Testis (tissue), 3 donors: Measurements from ENCODE around the gene PEX10. TPM values are rescaled to one million over a fixed set of nuclear protein-coding genes. Genes with fewer than 3 reads are reported as not detected.

Experiments
- DNase-seq: peaks from one replicate; pipeline ENCODE4 v3.0.0-alpha.2; 2019
- H3K27ac ChIP-seq, 2 donors: fragments of 200-600 bp; sonication (generic); one replicate each; pipeline ENCODE4 v1.5.1; 2019
- H3K27me3 ChIP-seq: fragments of 200-600 bp; sonication (generic); one replicate; pipeline ENCODE4 v1.5.1; 2019
- H3K36me3 ChIP-seq: fragments of 200-600 bp; sonication (generic); one replicate; pipeline ENCODE4 v1.5.1; 2017; ENCODE audit warnings: low read depth; ENCODE audit errors: missing control alignments
- H3K4me1 ChIP-seq: fragments of 200-600 bp; sonication (generic); one replicate; pipeline ENCODE4 v1.5.1; 2019
- H3K4me3 ChIP-seq, 2 donors: fragments of 200-600 bp; sonication (generic); one replicate each; pipeline ENCODE4 v1.5.1; 2017 to 2019
- H3K9me3 ChIP-seq: fragments of 200-600 bp; sonication (generic); one replicate; pipeline ENCODE4 v1.5.1; 2017
- POLR2A ChIP-seq: fragments of 450-650 bp; IDR thresholded peaks from one replicate; pipeline ENCODE4 v1.6.1; 2017; ENCODE audit warnings: antibody characterized with exemption, mild to moderate bottlenecking, moderate library complexity
- WGBS, 2 donors: methylation state at CpG; one replicate each; pipeline ENCODE4 v1.1.5; 2018; 5-methylcytosine and 5-hydroxymethylcytosine counted together
- intact Hi-C: fragments of 100-400 bp; cut with DNase I; formaldehyde crosslinking; loops from one replicate; pipeline ENCODE4 v1.15.1; 2023; ENCODE audit warnings: low total_unique reads
- polyA plus RNA-seq: library from polyadenylated mRNA; stranded (reverse); fragments of 350-450 nt; fragmentation: Illumina TruSeq; extraction: RNeasy Lipid Tissue Mini Kit (QIAGEN cat#74804); gene quantifications from one replicate; pipeline ENCODE4 v1.2.3, GENCODE V29; 2014; ENCODE audit warnings: low read depth, low replicate concordance; ENCODE audit not compliant: insufficient read depth
- total RNA-seq, 2 donors: library from RNA; depleted of rRNA; stranded (reverse); fragments of >200 nt; gene quantifications; one replicate each; pipeline ENCODE4 v1.2.3, GENCODE V29; 2016
- TF ChIP-seq, protein P1 (sequence below), 3 experiments: fragments of 450-650 bp in 2 of 3; fragments of 200-600 bp in 1 of 3; sonication (generic) in 1 of 3; IDR thresholded peaks; one replicate each; pipeline ENCODE4 v1.5.1; 2016 to 2019; ENCODE audit warnings: antibody characterized with exemption in 3 of 3, mild to moderate bottlenecking in 2 of 3, moderate library complexity in 1 of 3

The PEX10 gene
- total and polyA plus RNA-seq, 3 donors from 2014 or later = 49.5 to 52.8 (median 50.4) TPM

DNA sequence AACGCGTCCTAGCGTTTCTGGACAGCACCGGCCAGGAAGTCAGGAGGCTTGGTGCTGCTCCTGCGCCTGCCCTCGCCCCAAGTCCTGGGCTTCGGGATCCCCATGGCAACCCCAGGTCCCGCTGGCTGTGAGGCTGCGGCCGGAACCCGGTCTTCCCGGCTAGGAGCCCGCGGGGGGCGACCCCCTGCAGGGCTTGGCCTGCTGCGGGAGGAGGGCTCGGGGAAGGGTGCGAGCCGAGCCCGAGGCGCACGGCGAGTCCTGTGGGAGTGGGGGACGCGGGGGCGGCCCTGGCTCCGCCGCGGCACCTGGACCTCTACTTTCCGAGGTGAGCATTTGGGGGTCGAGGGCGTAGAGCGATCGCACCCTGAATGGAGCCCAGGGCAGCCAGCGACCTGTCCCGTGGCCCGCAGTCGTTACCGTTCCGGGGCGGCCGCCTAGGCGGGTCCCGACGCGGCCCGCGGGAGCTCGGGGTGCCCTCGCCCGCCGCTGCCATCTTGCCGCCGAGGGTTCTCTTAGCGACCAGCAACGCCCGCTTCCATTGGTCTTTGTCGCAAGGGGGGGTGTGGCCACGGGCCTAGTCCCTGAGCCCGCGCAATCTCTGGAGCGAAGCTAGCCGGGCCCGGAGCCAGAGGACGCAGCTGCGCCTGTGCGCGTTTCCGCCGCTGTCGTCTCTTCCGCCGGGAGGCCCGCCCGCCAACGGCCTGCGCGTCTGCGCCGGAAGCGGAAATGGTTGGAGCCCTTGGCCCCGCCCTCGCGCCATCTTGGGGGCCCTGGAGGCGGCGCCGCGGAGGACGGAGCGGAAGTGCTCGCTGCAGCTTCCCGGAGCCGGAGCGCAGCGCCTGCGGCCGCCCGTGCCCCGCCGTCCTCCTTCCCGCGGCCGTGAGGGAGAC is 21.1 kb downstream of the PEX10 start, which contains the start of the genes MORN1 and RER1:
TSS of gene MORN1 (minus strand) at position 514 of the 890 bp plus-strand sequence. CDS start at position 493, 21 bp downstream.
TSS of gene RER1 (plus strand) at position 801 of the 890 bp plus-strand sequence. CDS start 3,950 bp downstream, outside the sequence.
- peak within 1 kb of the TSS; percentile 89 to 94 for H3K4me3 ChIP-seq
- peak; percentile 99 for DNase-seq
- TF ChIP-seq POLR2A = peak; percentile 42
- TF ChIP-seq, protein P1, sequence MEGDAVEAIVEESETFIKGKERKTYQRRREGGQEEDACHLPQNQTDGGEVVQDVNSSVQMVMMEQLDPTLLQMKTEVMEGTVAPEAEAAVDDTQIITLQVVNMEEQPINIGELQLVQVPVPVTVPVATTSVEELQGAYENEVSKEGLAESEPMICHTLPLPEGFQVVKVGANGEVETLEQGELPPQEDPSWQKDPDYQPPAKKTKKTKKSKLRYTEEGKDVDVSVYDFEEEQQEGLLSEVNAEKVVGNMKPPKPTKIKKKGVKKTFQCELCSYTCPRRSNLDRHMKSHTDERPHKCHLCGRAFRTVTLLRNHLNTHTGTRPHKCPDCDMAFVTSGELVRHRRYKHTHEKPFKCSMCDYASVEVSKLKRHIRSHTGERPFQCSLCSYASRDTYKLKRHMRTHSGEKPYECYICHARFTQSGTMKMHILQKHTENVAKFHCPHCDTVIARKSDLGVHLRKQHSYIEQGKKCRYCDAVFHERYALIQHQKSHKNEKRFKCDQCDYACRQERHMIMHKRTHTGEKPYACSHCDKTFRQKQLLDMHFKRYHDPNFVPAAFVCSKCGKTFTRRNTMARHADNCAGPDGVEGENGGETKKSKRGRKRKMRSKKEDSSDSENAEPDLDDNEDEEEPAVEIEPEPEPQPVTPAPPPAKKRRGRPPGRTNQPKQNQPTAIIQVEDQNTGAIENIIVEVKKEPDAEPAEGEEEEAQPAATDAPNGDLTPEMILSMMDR (IDR thresholded peaks at IDR 0.05) = no peak
- intact Hi-C loops = no loop called here
- no peaks in the 10 kb centered on the region for H3K9me3 ChIP-seq
- H3K36me3 ChIP-seq = no peaks in the 10 kb centered on the region
- peak within 1 kb of the TSS; percentile 69 to 89 for H3K27ac ChIP-seq
- peaks cover 25% of the 10 kb centered on the region for H3K4me1 ChIP-seq
- no peaks in the 10 kb centered on the region for H3K27me3 ChIP-seq
- 1% methylated on average over 27 to 46 of the region's 103 CpGs for WGBS, 2 donors

DNA sequence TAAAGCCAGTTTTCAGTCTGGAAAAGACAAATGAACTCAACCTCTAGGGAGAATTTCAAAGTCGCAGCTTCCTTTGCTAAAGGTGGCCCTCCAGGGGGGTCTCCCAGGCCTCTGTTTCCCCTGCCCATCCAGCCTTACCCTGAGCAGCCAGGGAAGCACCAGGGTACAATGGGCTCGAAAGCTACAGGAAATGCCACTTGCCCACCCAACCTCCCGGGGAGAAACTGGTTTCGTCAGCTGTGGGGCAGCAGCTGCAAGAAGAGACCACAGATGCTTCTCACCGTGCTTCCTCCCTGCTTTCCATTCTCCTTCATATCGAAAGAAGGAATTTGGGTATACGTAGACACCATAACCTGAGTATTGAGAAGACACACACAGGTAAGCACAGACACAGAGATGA is 22.7 kb downstream of the PEX10 start:
- Histone ChIP-seq H3K9me3 (no peaks in the 10 kb centered on the region), H3K36me3 (no peaks in the 10 kb centered on the region), H3K4me1 (peaks cover 25% of the 10 kb centered on the region), H3K27ac (no peak overlapping the region), H3K4me3 (no peak overlapping the region), H3K27me3 (no peaks in the 10 kb centered on the region)
- TF ChIP-seq, protein P1 (IDR thresholded peaks at IDR 0.05) = no peak
- TF ChIP-seq POLR2A = no peak
- intact Hi-C loops = loop anchor here (10.0 kb wide), 1 partner anchor 55 kb away; no protein-coding TSS in a partner anchor
- WGBS, 2 donors = 91 to 94% methylated on average over 7 of the region's 7 CpGs
- DNase-seq = no peak

DNA sequence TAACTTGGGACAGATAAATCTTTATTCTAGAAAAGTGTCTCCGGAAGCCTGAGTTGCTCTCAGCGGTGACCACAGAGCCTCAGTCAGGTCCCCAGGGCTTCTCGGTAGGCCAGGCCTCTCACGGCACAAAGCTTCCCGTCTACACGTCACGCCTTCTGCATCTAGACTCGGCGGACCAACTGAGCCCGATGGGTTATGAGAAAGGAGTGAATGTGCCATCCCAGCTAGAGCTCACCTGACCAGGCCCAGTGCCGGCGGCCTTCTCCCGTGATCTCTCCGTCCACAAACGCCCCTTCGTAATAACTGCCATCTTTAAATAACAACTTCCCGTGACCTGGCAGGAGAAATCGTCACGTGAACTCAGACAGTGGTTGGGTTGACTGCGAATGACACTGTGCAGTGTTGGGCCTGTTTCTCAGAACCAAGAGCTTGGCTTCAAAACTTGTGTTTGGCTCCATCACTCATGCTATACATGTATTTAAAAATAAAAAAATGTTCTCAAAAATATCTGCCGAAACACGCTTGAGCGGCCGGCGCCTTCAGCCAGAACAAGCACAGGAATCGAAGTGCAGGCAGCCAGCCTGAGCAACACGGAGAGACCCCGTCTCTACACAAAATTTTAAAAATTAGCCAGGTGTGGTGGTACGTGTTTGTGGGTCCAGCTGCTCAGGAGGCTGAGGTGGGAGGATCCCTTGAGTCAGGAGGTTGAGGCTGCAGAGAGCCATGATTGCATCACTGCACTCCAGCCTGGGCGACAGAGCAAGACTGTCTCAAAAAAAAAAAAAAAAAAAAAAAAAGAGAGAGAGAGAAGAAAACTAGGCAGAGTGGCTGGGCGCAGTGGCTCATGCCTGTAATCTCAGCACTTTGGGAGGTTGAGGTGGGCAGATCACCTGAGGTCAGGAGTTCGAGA is 24.1 kb downstream of the PEX10 start:
- 95 to 96% methylated on average over 31 to 32 of the region's 32 CpGs for WGBS, 2 donors
- Histone ChIP-seq H3K4me3 (no peak overlapping the region), H3K27me3 (no peaks in the 10 kb centered on the region), H3K4me1 (peaks cover 19% of the 10 kb centered on the region), H3K36me3 (no peaks in the 10 kb centered on the region), H3K9me3 (no peaks in the 10 kb centered on the region), H3K27ac (no peak overlapping the region)
- intact Hi-C loops = loop anchor here (10.0 kb wide), 1 partner anchor 53 kb away; no protein-coding TSS in a partner anchor
- DNase-seq = no peak
- TF ChIP-seq, protein P1 (IDR thresholded peaks at IDR 0.05) = no peak
- no peak for TF ChIP-seq POLR2A

DNA sequence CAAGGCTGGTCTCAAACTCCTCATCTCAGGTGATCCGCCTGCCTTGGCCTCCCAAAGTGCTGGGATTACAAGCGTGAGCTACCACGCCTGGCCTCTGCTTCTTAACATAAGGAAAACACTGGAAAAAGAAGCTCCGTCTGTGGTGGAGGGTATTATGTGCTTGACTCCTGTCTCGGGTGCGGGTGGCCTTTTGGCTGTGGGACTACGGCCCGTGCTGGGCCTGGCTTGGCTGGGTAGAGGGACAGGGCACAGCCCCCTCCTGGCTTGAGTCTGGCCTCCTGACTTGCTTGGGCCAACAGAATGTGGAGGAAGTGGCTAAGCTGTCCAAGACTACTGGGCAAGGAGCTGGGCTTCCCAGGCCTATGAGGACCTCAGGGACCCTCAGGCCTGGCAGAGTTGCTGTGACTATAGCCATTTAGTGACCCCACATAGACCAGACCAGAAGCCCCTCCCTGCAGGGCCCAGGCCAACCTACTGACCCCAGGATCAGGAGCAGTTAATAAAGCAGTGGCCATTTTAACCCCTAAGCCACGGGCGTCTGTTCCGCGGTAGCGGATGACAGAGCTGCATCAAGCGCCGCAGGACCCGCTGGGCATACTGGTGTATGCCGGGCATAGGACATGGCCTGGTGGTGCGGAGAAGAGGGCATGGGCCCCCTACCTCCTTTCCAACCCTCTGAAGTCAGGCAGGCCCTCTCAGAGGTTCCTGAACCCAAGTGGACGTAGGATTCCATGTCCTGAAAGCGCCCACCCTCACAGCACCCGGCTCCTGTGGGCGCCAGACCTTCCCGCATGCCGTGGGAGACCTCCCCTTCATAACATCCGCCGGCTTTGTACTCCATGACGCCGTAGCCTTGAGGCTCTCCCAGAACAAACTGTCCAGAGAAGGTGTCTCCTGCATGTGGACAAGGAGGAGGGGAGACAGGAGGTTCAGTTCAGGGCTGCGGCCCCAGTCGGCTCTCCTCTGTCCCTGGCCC is 25.4 kb downstream of the PEX10 start:
- intact Hi-C loops = loop anchor here (10.0 kb wide), 1 partner anchor 52 kb away; no protein-coding TSS in a partner anchor
- WGBS, 2 donors = 92 to 94% methylated on average over 9 to 30 of the region's 30 CpGs
- no peak for DNase-seq

More for the DNA sequence above, 25.4 kb downstream of the PEX10 start:
- no peaks in the 10 kb centered on the region for H3K36me3 ChIP-seq
- no peaks in the 10 kb centered on the region for H3K9me3 ChIP-seq
- peaks cover 8% of the 10 kb centered on the region for H3K4me1 ChIP-seq
- H3K4me3 ChIP-seq = no peak overlapping the region
- TF ChIP-seq, protein P1 (IDR thresholded peaks at IDR 0.05) = no peak
- no peak for TF ChIP-seq POLR2A
- H3K27me3 ChIP-seq = no peaks in the 10 kb centered on the region
- no peak overlapping the region for H3K27ac ChIP-seq
